Neural progenitor cell (in vitro differentiated cells): ENCODE results near the gene PEX16. TPM values are rescaled to one million over a fixed set of nuclear protein-coding genes. Genes with fewer than 3 reads are reported as not detected.

Experiments used
- DNase-seq: peaks from one replicate; pipeline ENCODE4 v3.0.0-alpha.2; 2016; ENCODE audit warnings: low spot score
- H2AFZ ChIP-seq: fragments of 200-600 bp; sonication (generic); replicated peaks from 2 replicates; pipeline ENCODE4 v1.6.1; 2016; ENCODE audit warnings: antibody characterized with exemption
- H3F3A ChIP-seq: fragments of 200-600 bp; sonication (generic); 2 replicates; pipeline ENCODE4 v1.6.1; 2016; ENCODE audit warnings: antibody characterized with exemption, low read depth
- H3K27ac ChIP-seq: fragments of 200-600 bp; sonication (generic); 2 replicates; pipeline ENCODE4 v1.5.1; 2016; ENCODE audit warnings: mild to moderate bottlenecking
- H3K27me3 ChIP-seq: fragments of 200-600 bp; sonication (generic); 2 replicates; pipeline ENCODE4 v1.6.1; 2016; ENCODE audit warnings: mild to moderate bottlenecking, moderate library complexity
- H3K36me3 ChIP-seq: fragments of 200-600 bp; sonication (generic); 2 replicates; pipeline ENCODE4 v1.5.1; 2016
- H3K4me1 ChIP-seq: fragments of 200-600 bp; sonication (generic); 2 replicates; pipeline ENCODE4 v1.6.1; 2016; ENCODE audit warnings: mixed run types
- H3K4me2 ChIP-seq: fragments of 200-600 bp; sonication (generic); 2 replicates; pipeline ENCODE4 v1.6.1; 2016
- H3K4me3 ChIP-seq: fragments of 200-600 bp; sonication (generic); 2 replicates; pipeline ENCODE4 v1.5.1; 2016
- H3K79me2 ChIP-seq: fragments of 200-600 bp; sonication (generic); 2 replicates; pipeline ENCODE4 v1.6.1; 2016; ENCODE audit warnings: low read depth
- H3K9ac ChIP-seq: fragments of 200-600 bp; sonication (generic); 2 replicates; pipeline ENCODE4 v1.6.1; 2016
- H3K9me3 ChIP-seq: fragments of 200-600 bp; sonication (generic); 2 replicates; pipeline ENCODE4 v1.5.1; 2016; ENCODE audit warnings: low read depth
- H4K20me1 ChIP-seq: fragments of 200-600 bp; sonication (generic); 2 replicates; pipeline ENCODE4 v1.6.1; 2016; ENCODE audit warnings: low read depth
- H3K27ac Mint-ChIP-seq: 3 replicates; pipeline ENCODE4 v1.8.0; 2021; ENCODE audit warnings: mixed read lengths
- H3K27me3 Mint-ChIP-seq: 2 replicates; pipeline ENCODE4 v1.8.0; 2022; ENCODE audit warnings: low read depth, mild to moderate bottlenecking, inconsistent platforms, moderate library complexity, mixed read lengths; ENCODE audit not compliant: insufficient read depth
- H3K36me3 Mint-ChIP-seq: 3 replicates; pipeline ENCODE4 v1.8.0; 2021; ENCODE audit warnings: mixed read lengths
- H3K4me1 Mint-ChIP-seq: 3 replicates; pipeline ENCODE4 v1.8.0; 2021; ENCODE audit warnings: mixed read lengths
- H3K4me3 Mint-ChIP-seq: 3 replicates; pipeline ENCODE4 v1.8.0; 2021; ENCODE audit warnings: mild to moderate bottlenecking, moderate library complexity, mixed read lengths
- H3K9me3 Mint-ChIP-seq: 3 replicates; pipeline ENCODE4 v1.8.0; 2020; ENCODE audit warnings: mixed read lengths
- EZH2 ChIP-seq: fragments of 200-600 bp; sonication (generic); IDR thresholded peaks from 2 replicates; pipeline ENCODE4 v1.6.1; 2017; ENCODE audit warnings: antibody characterized with exemption, mild to moderate bottlenecking, moderate library complexity
- EZH2phosphoT487 ChIP-seq: fragments of 200-600 bp; sonication (generic); IDR thresholded peaks from 2 replicates; pipeline ENCODE4 v1.6.1; 2017; ENCODE audit warnings: antibody characterized with exemption
- total RNA-seq: library from RNA; depleted of rRNA; stranded (reverse); fragments of >200 nt; gene quantifications from 2 replicates; pipeline ENCODE4 v1.2.3, GENCODE V29; 2015; ENCODE audit warnings: low replicate concordance
- TF ChIP-seq, protein P1 (sequence below): fragments of 200-600 bp; sonication (generic); IDR thresholded peaks from 2 replicates; pipeline ENCODE4 v1.5.1; 2017; ENCODE audit warnings: antibody characterized with exemption, mild to moderate bottlenecking

The PEX16 gene
- total RNA-seq, 1 donor from 2014 or later, result 11.6 TPM

DNA sequence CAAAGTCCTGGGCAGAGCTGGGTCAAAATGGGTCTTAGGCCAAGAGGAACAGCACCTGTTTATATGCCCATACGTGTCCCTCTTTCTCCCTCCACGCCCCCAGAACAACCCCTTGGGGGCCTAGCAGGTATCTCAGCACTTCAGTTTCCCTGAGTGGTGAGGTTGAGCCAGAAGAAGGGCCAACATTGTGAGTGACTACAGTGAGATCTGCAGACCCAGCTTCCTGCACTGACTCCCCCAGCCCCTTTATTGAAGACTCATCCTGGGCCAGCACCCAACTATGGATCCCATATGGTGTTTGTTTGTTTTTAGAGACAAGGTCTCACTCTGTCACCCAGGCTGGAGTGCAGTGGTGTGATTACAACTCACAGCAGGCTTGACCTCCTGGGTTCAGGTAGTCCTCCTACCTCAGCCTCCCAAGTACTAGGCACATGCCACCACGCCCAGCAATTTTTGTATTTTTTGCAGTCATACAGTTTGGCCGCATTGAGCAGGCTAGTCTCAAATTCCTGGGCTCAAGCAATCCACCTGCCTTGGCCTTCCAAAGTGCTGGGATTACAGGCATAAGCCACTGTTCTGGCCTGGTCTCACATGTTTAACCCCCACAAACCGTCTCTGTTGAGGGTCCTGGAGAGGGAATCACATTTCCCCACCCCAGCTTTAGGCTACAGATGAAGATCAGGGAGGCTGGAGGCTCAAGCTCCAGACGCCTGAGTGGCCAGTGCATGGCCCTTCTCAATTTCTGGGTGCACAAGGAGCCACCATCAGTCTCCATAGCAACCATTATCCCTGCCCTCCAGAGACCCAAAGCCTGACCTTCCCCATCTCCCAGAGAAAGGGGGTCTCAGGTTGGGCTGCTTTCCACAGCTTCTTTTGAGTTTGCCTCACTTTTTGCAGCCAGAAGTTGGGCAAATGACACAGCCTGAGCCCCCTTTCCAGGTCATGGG lies 3.1 kb upstream of the PEX16 start:
- Histone ChIP-seq H3K79me2 (peaks cover 20% of the 10 kb centered on the region), H4K20me1 (peaks cover 27% of the 10 kb centered on the region), H3K36me3 (no peaks in the 10 kb centered on the region), H3K9me3 (no peaks in the 10 kb centered on the region), H3F3A (peaks cover 54% of the 10 kb centered on the region), H3K4me1 (peaks cover 37% of the 10 kb centered on the region), H2AFZ (no peak overlapping the region), H3K27ac (no peak overlapping the region), H3K4me3 (peak overlapping the region; percentile 15), H3K27me3 (peaks cover 10% of the 10 kb centered on the region), H3K4me2 (peak overlapping the region; percentile 82), H3K9ac (no peak overlapping the region)
- no peaks in the 10 kb centered on the region for H3K36me3 Mint-ChIP-seq
- H3K9me3 Mint-ChIP-seq, result no peaks in the 10 kb centered on the region
- TF ChIP-seq EZH2 (no peak), EZH2phosphoT487 (no peak)
- TF ChIP-seq, protein P1, sequence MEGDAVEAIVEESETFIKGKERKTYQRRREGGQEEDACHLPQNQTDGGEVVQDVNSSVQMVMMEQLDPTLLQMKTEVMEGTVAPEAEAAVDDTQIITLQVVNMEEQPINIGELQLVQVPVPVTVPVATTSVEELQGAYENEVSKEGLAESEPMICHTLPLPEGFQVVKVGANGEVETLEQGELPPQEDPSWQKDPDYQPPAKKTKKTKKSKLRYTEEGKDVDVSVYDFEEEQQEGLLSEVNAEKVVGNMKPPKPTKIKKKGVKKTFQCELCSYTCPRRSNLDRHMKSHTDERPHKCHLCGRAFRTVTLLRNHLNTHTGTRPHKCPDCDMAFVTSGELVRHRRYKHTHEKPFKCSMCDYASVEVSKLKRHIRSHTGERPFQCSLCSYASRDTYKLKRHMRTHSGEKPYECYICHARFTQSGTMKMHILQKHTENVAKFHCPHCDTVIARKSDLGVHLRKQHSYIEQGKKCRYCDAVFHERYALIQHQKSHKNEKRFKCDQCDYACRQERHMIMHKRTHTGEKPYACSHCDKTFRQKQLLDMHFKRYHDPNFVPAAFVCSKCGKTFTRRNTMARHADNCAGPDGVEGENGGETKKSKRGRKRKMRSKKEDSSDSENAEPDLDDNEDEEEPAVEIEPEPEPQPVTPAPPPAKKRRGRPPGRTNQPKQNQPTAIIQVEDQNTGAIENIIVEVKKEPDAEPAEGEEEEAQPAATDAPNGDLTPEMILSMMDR, result no peak
- H3K27ac Mint-ChIP-seq, result peak overlapping the region; percentile 58
- peak overlapping the region; percentile 80 for H3K4me3 Mint-ChIP-seq
- H3K27me3 Mint-ChIP-seq, result peaks cover 38% of the 10 kb centered on the region
- peak; percentile 33 for DNase-seq
- H3K4me1 Mint-ChIP-seq, result peaks cover 47% of the 10 kb centered on the region

DNA sequence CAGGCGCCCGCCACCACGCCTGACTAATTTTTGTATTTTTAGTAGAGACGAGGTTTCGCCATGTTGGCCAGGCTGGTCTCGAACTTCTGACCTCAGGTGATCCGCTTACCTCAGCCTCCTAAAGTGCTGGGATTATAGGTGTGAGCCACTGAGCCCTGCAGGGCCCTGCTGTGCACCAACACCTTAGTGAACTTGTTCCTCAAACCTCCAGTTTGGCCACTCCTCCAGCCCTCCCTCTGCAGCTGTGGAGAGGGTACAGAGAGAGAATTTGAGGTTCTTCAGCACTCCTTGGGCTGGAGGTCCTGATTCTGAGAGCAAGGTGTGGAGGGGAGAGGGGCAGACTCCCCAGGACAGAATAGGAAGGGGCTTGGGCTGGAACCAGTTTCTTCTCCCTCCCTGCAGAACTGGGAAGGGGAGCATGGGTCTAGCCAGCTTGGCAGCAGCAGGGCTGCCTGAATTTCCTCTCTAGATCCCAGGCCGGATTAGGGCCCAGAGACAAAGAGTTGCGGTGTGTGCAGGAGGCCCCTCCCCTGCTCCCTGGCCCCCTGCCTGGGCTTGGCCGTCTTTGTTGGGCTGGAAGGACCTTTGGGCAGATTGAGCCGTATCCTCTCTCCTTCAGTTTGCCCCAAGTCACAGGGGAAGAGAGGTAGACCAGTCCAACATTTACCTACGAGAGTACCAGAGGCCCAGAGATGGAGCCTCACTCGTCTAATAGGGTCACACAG lies 2.3 kb upstream of the PEX16 start:
- H3K4me1 Mint-ChIP-seq, result peaks cover 47% of the 10 kb centered on the region
- H3K9me3 ChIP-seq, result no peaks in the 10 kb centered on the region
- H4K20me1 ChIP-seq, result peaks cover 23% of the 10 kb centered on the region
- peak overlapping the region; percentile 15 for H3K4me3 ChIP-seq
- H3K36me3 ChIP-seq, result no peaks in the 10 kb centered on the region
- peak overlapping the region; percentile 82 for H3K4me2 ChIP-seq
- H3K9ac ChIP-seq, result no peak overlapping the region
- H3K4me3 Mint-ChIP-seq, result peak overlapping the region; percentile 97
- no peak overlapping the region for H3K27ac ChIP-seq
- H3K27me3 Mint-ChIP-seq, result peaks cover 34% of the 10 kb centered on the region
- H3K27me3 ChIP-seq, result peaks cover 10% of the 10 kb centered on the region
- no peak overlapping the region for H3K27ac Mint-ChIP-seq
- DNase-seq, result peak; percentile 85
- TF ChIP-seq EZH2phosphoT487, result no peak
- TF ChIP-seq, protein P1, result no peak
- no peaks in the 10 kb centered on the region for H3K9me3 Mint-ChIP-seq
- no peaks in the 10 kb centered on the region for H3K36me3 Mint-ChIP-seq
- peak overlapping the region; percentile 69 for H2AFZ ChIP-seq
- peaks cover 24% of the 10 kb centered on the region for H3K79me2 ChIP-seq
- peaks cover 37% of the 10 kb centered on the region for H3K4me1 ChIP-seq
- H3F3A ChIP-seq, result peaks cover 54% of the 10 kb centered on the region

DNA sequence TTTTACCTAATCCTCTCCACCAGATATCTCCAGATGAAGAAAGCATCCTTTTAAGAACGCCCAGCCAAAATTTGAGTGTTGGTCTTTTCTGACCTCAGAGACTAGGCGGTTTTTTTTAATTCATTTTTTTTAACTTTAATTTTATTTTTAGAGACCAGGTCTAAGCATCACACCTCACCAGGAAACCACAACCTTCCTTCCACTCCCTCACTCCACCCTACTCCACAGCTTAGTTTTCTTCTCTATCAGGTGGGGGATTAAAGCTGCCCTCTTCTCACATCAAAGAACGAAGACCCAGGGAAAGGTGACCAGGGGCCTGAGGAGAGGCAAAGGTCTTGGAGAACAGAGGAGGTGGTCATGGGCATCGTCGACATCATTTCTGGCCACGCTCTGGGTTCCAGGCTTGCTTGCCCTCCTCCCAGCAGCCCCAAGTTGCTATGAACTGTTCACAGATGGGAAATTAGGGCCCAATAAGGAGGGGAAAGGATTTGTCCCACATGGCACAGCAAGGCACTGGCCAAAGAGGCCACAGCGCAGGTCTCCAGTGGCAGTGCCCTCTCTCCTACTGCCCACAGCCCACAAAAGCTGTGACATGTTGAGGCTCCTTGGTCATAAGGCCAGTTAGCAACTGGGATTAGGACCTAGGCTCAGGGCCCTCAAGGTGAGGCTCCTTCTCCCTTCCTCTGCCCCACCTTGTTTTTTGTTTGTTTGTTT lies 1.4 kb upstream of the PEX16 start:
- Histone ChIP-seq H3K9me3 (no peaks in the 10 kb centered on the region), H3K4me1 (peaks cover 37% of the 10 kb centered on the region), H3K27ac (no peak overlapping the region), H3K27me3 (peaks cover 10% of the 10 kb centered on the region), H3K4me3 (peak overlapping the region; percentile 79), H3K9ac (no peak overlapping the region), H3K36me3 (no peaks in the 10 kb centered on the region), H3F3A (peaks cover 54% of the 10 kb centered on the region), H4K20me1 (peaks cover 20% of the 10 kb centered on the region), H3K79me2 (peaks cover 22% of the 10 kb centered on the region), H2AFZ (no peak overlapping the region), H3K4me2 (peak overlapping the region; percentile 96)
- H3K4me3 Mint-ChIP-seq, result peak overlapping the region; percentile 97
- DNase-seq, result no peak
- H3K27me3 Mint-ChIP-seq, result peaks cover 27% of the 10 kb centered on the region
- H3K27ac Mint-ChIP-seq, result peak overlapping the region; percentile 81
- TF ChIP-seq EZH2phosphoT487, result no peak
- TF ChIP-seq, protein P1, result no peak
- no peak for TF ChIP-seq EZH2
- H3K4me1 Mint-ChIP-seq, result peaks cover 43% of the 10 kb centered on the region
- no peaks in the 10 kb centered on the region for H3K36me3 Mint-ChIP-seq
- no peaks in the 10 kb centered on the region for H3K9me3 Mint-ChIP-seq
